ENCODE data around the gene PPP2R3C. TPM values are rescaled to one million over a fixed set of nuclear protein-coding genes. Genes with fewer than 3 reads are reported as not detected.
"Not testable (repeated sequence)": the region's sequence is repeated elsewhere in the genome, so short reads cannot be mapped to it uniquely, and the experiment has no call there.

Gene PPP2R3C
- total and polyA plus RNA-seq, 9 donors: 16.8 to 39.7 (median 26.8) TPM

- 97 to 98% (median 97%) methylated on average over 2 of the region's 2 CpGs for WGBS, 3 donors
- intact Hi-C loops (cut with DNase I): loop anchor here in 1 of 4 donors (10.0 kb wide), 1 partner anchor 372 kb away; no protein-coding TSS in a partner anchor
- Histone ChIP-seq H3K4me1 (ENCODE audit: insufficient read depth) (no peaks in the 10 kb centered on the region), H3K36me3 (no peaks in the 10 kb centered on the region), H3K9me3 (no peaks in the 10 kb centered on the region), H3K27ac (no peak overlapping the region), H3K4me3 (no peak overlapping the region), H3K27me3 (no peaks in the 10 kb centered on the region)
- TF ChIP-seq EP300 (IDR thresholded peaks at IDR 0.05) (no peak), POLR2A (IDR thresholded peaks at IDR 0.05) (no peak)
- TF ChIP-seq, protein P1, sequence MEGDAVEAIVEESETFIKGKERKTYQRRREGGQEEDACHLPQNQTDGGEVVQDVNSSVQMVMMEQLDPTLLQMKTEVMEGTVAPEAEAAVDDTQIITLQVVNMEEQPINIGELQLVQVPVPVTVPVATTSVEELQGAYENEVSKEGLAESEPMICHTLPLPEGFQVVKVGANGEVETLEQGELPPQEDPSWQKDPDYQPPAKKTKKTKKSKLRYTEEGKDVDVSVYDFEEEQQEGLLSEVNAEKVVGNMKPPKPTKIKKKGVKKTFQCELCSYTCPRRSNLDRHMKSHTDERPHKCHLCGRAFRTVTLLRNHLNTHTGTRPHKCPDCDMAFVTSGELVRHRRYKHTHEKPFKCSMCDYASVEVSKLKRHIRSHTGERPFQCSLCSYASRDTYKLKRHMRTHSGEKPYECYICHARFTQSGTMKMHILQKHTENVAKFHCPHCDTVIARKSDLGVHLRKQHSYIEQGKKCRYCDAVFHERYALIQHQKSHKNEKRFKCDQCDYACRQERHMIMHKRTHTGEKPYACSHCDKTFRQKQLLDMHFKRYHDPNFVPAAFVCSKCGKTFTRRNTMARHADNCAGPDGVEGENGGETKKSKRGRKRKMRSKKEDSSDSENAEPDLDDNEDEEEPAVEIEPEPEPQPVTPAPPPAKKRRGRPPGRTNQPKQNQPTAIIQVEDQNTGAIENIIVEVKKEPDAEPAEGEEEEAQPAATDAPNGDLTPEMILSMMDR (IDR thresholded peaks at IDR 0.05): no peak
- no peak for DNase-seq
These were observed 78.7 kb downstream of the PPP2R3C start for GRCh38 chr14:35043046-35043445.

GRCh38 chr14:35042632-35043031 is 79.2 kb downstream of the PPP2R3C start:
- Histone ChIP-seq H3K36me3 (no peaks in the 10 kb centered on the region), H3K27ac (no peak overlapping the region), H3K27me3 (no peaks in the 10 kb centered on the region), H3K4me3 (no peak overlapping the region), H3K9me3 (no peaks in the 10 kb centered on the region), H3K4me1 (ENCODE audit: insufficient read depth) (no peaks in the 10 kb centered on the region)
- TF ChIP-seq POLR2A (IDR thresholded peaks at IDR 0.05): no peak
- TF ChIP-seq, protein P1 (IDR thresholded peaks at IDR 0.05): no peak
- no peak for TF ChIP-seq EP300 (IDR thresholded peaks at IDR 0.05)
- intact Hi-C loops (cut with DNase I): loop anchor here in 1 of 4 donors (10.0 kb wide), 1 partner anchor 372 kb away; no protein-coding TSS in a partner anchor
- 82 to 92% (median 91%) methylated on average over 3 of the region's 3 CpGs for WGBS, 3 donors
- no peak for DNase-seq

GRCh38 chr14:35038312-35038711 is 83.5 kb downstream of the PPP2R3C start:
- H3K9me3 ChIP-seq; H3K36me3 ChIP-seq; H3K4me3 ChIP-seq; H3K4me1 ChIP-seq (ENCODE audit: insufficient read depth); H3K27me3 ChIP-seq; intact Hi-C loops (cut with DNase I); DNase-seq; H3K27ac ChIP-seq: not testable (repeated sequence)
- 40 to 91% (median 51%) methylated on average over 2 to 10 of the region's 17 CpGs for WGBS, 3 donors

Other genes starting within 250 kb of the PPP2R3C start
- gene BAZ1A, start 246.6 kb downstream of the PPP2R3C start, total RNA-seq: 10 to 100 TPM; 12.5 to 30.1 (median 17.9) TPM
- gene BAZ1A, start 246.6 kb downstream of the PPP2R3C start, polyA plus RNA-seq: 10 to 100 TPM; 10.4 to 14.2 TPM
- gene SRP54, start 139.0 kb downstream of the PPP2R3C start, total RNA-seq: 10 to 100 TPM; 29.0 to 41.2 (median 37.3) TPM
- gene SRP54, start 139.0 kb downstream of the PPP2R3C start, polyA plus RNA-seq: 10 to 100 TPM; 25.9 to 61.6 TPM
- gene FAM177A1, start 75.7 kb downstream of the PPP2R3C start, total RNA-seq: 10 to 100 TPM; 15.7 to 45.9 (median 35.5) TPM
- gene FAM177A1, start 75.7 kb downstream of the PPP2R3C start, polyA plus RNA-seq: 10 to 100 TPM; 26.2 to 46.8 TPM
- gene PRORP, start 562 bp upstream of the PPP2R3C start, total RNA-seq: 10 to 100 TPM in 6 of 7 donors, 1 to 10 TPM in 1; 6.7 to 30.6 (median 11.9) TPM
- gene PRORP, start 562 bp upstream of the PPP2R3C start, polyA plus RNA-seq: 10 to 100 TPM in 1 of 2 donors, 1 to 10 TPM in 1; 9.3 to 36.4 TPM
- 100 to 1,000 TPM in 4 of 7 donors, 10 to 100 TPM in 3; 85.2 to 157 (median 102) TPM for gene PSMA6, start 170.4 kb upstream of the PPP2R3C start, total RNA-seq
- gene PSMA6, start 170.4 kb upstream of the PPP2R3C start, polyA plus RNA-seq: 100 to 1,000 TPM; 101 to 156 TPM